Measurements from ENCODE around the gene C1QA.

- TF ChIP-seq TAF1 (IDR thresholded peaks at IDR 0.05; ENCODE audit: low read depth, low read length) (no peak), POLR2AphosphoS5 (IDR thresholded peaks at IDR 0.05; ENCODE audit: low read depth, low read length) (no peak), POLR2A (IDR thresholded peaks at IDR 0.05; ENCODE audit: low read depth, low read length) (no peak)
Measured at GRCh38 chr1:22646384-22646783, 10.0 kb downstream of the C1QA start.

Measured in GM12891 (cell line).